Transverse colon (tissue), 3 donors: ENCODE measurements around the gene FAM25C.
"Not testable (repeated sequence)": the region's sequence is repeated elsewhere in the genome, so short reads cannot be mapped to it uniquely, and the experiment has no call there.

Experiments
- EP300 ChIP-seq: sonication (generic); formaldehyde crosslinking; IDR thresholded peaks from one replicate; pipeline ENCODE4 v1.6.1; 2017; ENCODE audit warnings: antibody characterized with exemption, low read depth
- POLR2A ChIP-seq: fragments of 450-650 bp; IDR thresholded peaks from one replicate; pipeline ENCODE4 v1.6.1; 2016; ENCODE audit warnings: antibody characterized with exemption, mild to moderate bottlenecking, moderate library complexity
- TF ChIP-seq, protein P1 (sequence below), 5 experiments: fragments of 200-600 bp in 3 of 5; fragments of 450-650 bp in 2 of 5; sonication (generic) in 3 of 5; IDR thresholded peaks; 1 replicate in 2 of 5; 2 replicates in 3 of 5; pipeline ENCODE4 v1.5.1; 2016 to 2017; ENCODE audit warnings: antibody characterized with exemption in 5 of 5, inconsistent platforms in 3 of 5, mild to moderate bottlenecking in 2 of 5, moderate library complexity in 1 of 5

DNA sequence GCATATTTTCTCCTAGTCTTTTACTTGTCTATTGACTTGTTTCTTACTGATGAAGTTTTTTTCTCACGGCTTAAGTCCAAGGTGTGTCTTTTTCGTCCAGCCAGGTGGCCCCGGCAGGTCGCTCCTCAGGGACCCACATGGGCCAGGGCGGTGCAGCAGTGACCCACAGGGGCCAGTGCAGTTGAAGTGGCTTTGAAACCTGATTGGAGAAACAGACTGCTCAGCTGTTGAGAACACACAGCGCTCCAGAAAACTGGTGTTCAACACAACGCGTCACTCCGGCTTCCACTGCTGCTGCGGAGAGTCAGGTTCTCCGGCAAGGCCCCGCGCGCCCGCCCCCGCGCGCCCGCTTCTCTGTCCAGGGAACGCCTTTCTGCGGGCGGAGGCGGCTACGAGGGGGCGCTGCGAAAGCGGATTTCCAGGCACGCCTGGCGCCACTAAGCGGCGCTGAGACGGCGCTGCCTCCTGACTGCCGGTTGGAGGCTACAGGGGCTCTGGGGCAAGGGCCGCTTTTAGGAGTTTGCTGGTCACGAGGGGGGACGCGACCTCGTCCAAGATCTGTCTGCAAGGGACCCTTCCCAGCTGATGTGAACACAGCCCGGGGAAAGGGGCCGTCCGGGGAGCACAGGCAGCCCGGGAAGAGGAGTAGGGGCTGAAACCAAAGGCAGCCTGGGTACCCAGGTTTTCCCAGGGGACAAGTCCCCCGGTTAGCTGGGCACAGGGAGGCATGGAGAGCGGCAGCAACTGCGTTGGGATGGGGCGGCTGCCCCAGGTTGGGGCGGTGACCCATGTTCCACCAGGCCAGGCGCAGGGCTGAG, 13.0 kb downstream of the FAM25C start:
- TF ChIP-seq, protein P1, sequence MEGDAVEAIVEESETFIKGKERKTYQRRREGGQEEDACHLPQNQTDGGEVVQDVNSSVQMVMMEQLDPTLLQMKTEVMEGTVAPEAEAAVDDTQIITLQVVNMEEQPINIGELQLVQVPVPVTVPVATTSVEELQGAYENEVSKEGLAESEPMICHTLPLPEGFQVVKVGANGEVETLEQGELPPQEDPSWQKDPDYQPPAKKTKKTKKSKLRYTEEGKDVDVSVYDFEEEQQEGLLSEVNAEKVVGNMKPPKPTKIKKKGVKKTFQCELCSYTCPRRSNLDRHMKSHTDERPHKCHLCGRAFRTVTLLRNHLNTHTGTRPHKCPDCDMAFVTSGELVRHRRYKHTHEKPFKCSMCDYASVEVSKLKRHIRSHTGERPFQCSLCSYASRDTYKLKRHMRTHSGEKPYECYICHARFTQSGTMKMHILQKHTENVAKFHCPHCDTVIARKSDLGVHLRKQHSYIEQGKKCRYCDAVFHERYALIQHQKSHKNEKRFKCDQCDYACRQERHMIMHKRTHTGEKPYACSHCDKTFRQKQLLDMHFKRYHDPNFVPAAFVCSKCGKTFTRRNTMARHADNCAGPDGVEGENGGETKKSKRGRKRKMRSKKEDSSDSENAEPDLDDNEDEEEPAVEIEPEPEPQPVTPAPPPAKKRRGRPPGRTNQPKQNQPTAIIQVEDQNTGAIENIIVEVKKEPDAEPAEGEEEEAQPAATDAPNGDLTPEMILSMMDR (IDR thresholded peaks at IDR 0.05): not testable (repeated sequence)
- TF ChIP-seq POLR2A, EP300: not testable (repeated sequence)
